Dendritic cell treated with granulocyte-macrophage colony-stimulating factor and Interleukin-4, amounts not matched to agents 40 ng/mL and 50 ng/mL, for 4 days (primary cell): ENCODE results near the gene HAUS5.

Experiments
- H3K27ac Mint-ChIP-seq: one replicate; pipeline ENCODE4 v1.8.0; 2022; ENCODE audit warnings: mild to moderate bottlenecking, mixed read lengths
- H3K27me3 Mint-ChIP-seq: one replicate; pipeline ENCODE4 v1.8.0; 2022; ENCODE audit warnings: mild to moderate bottlenecking, mixed read lengths
- H3K36me3 Mint-ChIP-seq: one replicate; pipeline ENCODE4 v1.8.0; 2022; ENCODE audit warnings: low read depth, mixed read lengths
- H3K4me1 Mint-ChIP-seq: one replicate; pipeline ENCODE4 v1.8.0; 2022; ENCODE audit warnings: low read depth, mixed read lengths
- H3K4me3 Mint-ChIP-seq: one replicate; pipeline ENCODE4 v1.8.0; 2022; ENCODE audit warnings: mild to moderate bottlenecking, moderate library complexity, mixed read lengths
- H3K9me3 Mint-ChIP-seq: one replicate; pipeline ENCODE4 v1.8.0; 2022; ENCODE audit warnings: mixed read lengths
- intact Hi-C: fragments of 100-400 bp; cut with micrococcal nuclease; formaldehyde crosslinking; loops from one replicate; pipeline ENCODE4 v1.15.0; 2022

The HAUS5 gene

DNA sequence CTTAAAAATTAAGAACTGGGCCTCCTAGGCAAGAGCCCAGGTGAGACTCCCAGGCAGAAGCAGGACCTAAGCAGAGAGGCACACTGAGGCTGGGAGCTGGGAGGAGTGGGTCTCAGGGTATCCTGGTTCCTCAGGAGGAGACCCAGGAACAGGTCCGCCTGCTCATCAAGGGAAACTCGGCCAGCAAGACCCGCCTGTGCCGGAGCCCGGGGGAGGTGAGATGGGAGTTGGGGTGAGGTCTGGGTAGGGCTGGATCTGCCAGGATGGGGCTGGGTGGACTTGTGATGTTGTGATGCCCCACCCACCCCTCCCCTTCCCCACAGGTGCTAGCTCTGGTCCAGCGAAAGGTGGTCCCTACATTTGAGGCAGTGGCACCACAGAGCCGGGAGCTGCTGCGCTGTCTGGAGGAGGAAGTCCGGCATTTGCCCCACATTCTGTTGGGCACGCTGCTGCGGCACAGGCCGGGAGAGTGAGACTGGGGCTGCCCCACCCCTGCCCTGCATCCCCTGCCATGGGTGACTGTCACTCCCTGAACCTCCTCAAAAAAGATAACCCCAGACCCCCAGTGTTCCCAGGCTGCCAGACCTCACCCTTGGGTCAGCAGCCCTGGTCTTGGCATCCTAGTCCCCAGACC lies 6.9 kb downstream of the HAUS5 start:
- H3K27me3 Mint-ChIP-seq = no peaks in the 10 kb centered on the region
- peaks cover 76% of the 10 kb centered on the region for H3K36me3 Mint-ChIP-seq
- no peaks in the 10 kb centered on the region for H3K4me1 Mint-ChIP-seq
- no peak overlapping the region for H3K27ac Mint-ChIP-seq
- intact Hi-C loops = no loop called here
- no peak overlapping the region for H3K4me3 Mint-ChIP-seq
- H3K9me3 Mint-ChIP-seq = no peaks in the 10 kb centered on the region

GRCh38 chr19:35620001-35620400 lies 7.5 kb downstream of the HAUS5 start:
- Mint-ChIP-seq H3K27ac (no peak overlapping the region), H3K9me3 (no peaks in the 10 kb centered on the region), H3K27me3 (no peaks in the 10 kb centered on the region), H3K36me3 (peaks cover 71% of the 10 kb centered on the region), H3K4me1 (no peaks in the 10 kb centered on the region), H3K4me3 (no peak overlapping the region)
- intact Hi-C loops = no loop called here

DNA sequence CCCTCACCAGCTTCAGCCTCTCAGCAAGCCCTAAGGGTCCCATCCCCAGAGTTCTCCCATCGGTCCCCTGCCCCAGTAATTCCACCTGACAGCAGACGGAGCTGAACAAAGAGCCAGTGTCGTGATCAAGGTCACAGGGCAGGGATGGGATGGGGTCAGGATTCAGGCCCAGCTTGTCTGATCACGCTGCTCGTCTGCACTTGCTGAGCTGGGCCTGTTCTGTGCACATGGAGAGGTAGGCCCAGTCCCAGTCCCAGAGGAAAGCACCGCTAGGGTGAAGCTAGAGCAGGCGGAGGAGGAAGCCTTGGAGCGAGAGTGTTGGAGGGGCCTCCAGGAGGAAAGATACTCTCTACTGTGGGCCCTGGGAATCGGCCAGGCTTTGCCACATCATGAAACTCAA lies 9.2 kb downstream of the HAUS5 start:
- no peaks in the 10 kb centered on the region for H3K9me3 Mint-ChIP-seq
- no peak overlapping the region for H3K4me3 Mint-ChIP-seq
- H3K4me1 Mint-ChIP-seq = no peaks in the 10 kb centered on the region
- no peaks in the 10 kb centered on the region for H3K27me3 Mint-ChIP-seq
- H3K36me3 Mint-ChIP-seq = peaks cover 58% of the 10 kb centered on the region
- peak overlapping the region; percentile 22 for H3K27ac Mint-ChIP-seq
- intact Hi-C loops = no loop called here

GRCh38 chr19:35622750-35623149 lies 10.2 kb downstream of the HAUS5 start:
- no peaks in the 10 kb centered on the region for H3K27me3 Mint-ChIP-seq

GRCh38 chr19:35623327-35624010 lies 10.9 kb downstream of the HAUS5 start:
- Mint-ChIP-seq H3K36me3 (peaks cover 44% of the 10 kb centered on the region), H3K9me3 (no peaks in the 10 kb centered on the region), H3K27ac (no peak overlapping the region), H3K4me3 (no peak overlapping the region), H3K27me3 (no peaks in the 10 kb centered on the region), H3K4me1 (peaks cover 5% of the 10 kb centered on the region)
- intact Hi-C loops = no loop called here

More at GRCh38 chr19:35622750-35623149, 10.2 kb downstream of the HAUS5 start:
- intact Hi-C loops = no loop called here
- H3K4me1 Mint-ChIP-seq = no peaks in the 10 kb centered on the region
- peaks cover 48% of the 10 kb centered on the region for H3K36me3 Mint-ChIP-seq
- H3K9me3 Mint-ChIP-seq = no peaks in the 10 kb centered on the region
- no peak overlapping the region for H3K4me3 Mint-ChIP-seq
- no peak overlapping the region for H3K27ac Mint-ChIP-seq

- Mint-ChIP-seq H3K4me3 (peak overlapping the region; percentile 88), H3K36me3 (peaks cover 47% of the 10 kb centered on the region), H3K9me3 (no peaks in the 10 kb centered on the region), H3K27ac (peak overlapping the region; percentile 98), H3K4me1 (peaks cover 28% of the 10 kb centered on the region), H3K27me3 (no peaks in the 10 kb centered on the region)
- intact Hi-C loops = loop anchor here (1.0 to 2.0 kb wide), 3 partner anchors 15 to 20 kb away; partner anchors contain the start of genes COX6B1 and HAUS5
Observed at GRCh38 chr19:35628264-35628564, 15.7 kb downstream of the HAUS5 start.

DNA sequence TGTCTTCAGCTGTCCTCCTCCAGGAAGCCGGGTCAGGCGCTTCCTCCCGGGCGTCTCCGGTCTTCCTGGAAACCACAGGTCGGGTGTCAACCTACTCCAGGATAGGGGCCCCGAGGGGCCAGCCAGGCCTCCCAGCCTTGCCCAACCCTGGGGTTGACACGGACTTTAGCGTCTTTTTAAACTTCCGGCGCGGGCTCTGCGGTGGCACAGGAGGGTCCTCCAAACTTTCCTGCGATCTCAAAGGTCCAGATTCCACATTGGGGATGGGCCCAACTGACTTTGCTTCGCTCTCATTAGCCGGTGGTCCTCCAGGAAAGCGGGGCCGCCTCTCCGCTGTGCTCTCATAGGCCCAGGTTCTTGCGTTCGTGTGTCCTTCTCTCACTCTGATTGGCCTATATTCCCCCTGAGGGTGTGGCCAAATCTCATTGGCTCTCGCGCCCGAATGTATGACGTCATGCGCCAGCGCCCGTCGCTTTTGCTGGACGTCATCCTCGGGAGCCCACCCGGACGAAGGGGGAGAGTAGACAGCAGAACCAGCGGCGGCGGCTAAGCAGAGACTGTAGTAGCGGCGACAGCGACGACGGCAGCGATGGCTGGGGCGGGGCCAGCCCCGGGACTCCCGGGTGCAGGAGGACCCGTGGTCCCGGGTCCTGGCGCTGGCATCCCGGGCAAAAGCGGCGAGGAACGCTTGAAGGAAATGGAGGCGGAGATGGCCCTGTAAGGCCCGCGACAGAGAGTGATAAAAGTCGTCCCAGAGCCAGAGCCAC lies 16.2 kb downstream of the HAUS5 start, which contains the start of gene RBM42:
RBM42 (plus strand) TSS at position 472 of the 767 bp plus-strand sequence; CDS start at position 590, 118 bp downstream.
- Mint-ChIP-seq H3K4me3 (peak within 1 kb of the TSS; percentile 88), H3K27me3 (no peaks in the 10 kb centered on the region), H3K4me1 (peaks cover 28% of the 10 kb centered on the region), H3K9me3 (no peaks in the 10 kb centered on the region), H3K27ac (peak within 1 kb of the TSS; percentile 98), H3K36me3 (peaks cover 52% of the 10 kb centered on the region)
- intact Hi-C loops = loop anchor here (1.0 to 2.0 kb wide), 3 partner anchors 15 to 20 kb away; partner anchors contain the start of genes COX6B1 and HAUS5

DNA sequence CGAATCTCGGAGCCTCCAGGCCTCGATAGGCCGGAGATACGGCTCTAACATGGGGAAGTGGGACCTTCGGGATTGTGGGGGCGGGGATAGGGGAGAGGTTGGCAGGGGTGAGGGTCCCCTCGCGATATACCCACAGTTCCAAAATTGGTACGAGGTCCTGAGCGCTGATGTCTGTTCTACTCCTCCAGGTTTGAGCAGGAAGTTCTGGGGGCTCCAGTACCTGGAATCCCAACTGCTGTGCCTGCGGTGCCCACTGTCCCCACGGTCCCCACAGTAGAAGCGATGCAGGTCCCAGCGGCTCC lies 16.7 kb downstream of the HAUS5 start:
- intact Hi-C loops = loop anchor here (2.0 kb wide), 1 partner anchor 16 kb away; the partner anchor contains the start of gene HAUS5
- H3K9me3 Mint-ChIP-seq = no peaks in the 10 kb centered on the region
- H3K4me3 Mint-ChIP-seq = peak overlapping the region; percentile 88
- no peaks in the 10 kb centered on the region for H3K27me3 Mint-ChIP-seq
- H3K4me1 Mint-ChIP-seq = peaks cover 28% of the 10 kb centered on the region
- H3K36me3 Mint-ChIP-seq = peaks cover 57% of the 10 kb centered on the region
- H3K27ac Mint-ChIP-seq = peak overlapping the region; percentile 98

- Mint-ChIP-seq H3K27me3 (no peaks in the 10 kb centered on the region), H3K4me1 (peaks cover 23% of the 10 kb centered on the region), H3K9me3 (no peaks in the 10 kb centered on the region), H3K4me3 (no peak overlapping the region), H3K27ac (no peak overlapping the region), H3K36me3 (peaks cover 93% of the 10 kb centered on the region)
- intact Hi-C loops = no loop called here
Observed at GRCh38 chr19:35633727-35634440, 21.3 kb downstream of the HAUS5 start.

DNA sequence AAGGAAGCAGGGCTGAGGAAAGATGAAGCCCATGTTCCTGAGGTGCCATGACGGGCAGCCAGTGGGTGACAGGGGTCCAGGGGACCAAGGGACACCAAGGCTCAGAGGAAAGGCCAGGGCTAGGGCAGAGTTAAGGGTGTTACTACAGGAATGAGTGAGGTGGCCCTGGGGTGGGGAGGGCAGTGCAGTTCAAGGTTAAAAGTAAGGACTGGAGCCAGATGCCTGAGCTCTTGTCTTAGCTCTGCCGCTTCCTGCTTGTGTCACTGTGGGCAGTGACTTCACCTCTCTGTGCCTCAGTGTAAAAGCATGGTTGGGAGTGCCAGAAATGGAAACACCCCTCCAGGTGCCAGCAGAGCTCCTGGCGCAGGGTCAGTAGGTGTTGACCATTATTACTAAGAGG lies 24.1 kb downstream of the HAUS5 start:
- peaks cover 69% of the 10 kb centered on the region for H3K36me3 Mint-ChIP-seq
- intact Hi-C loops = no loop called here
- H3K9me3 Mint-ChIP-seq = no peaks in the 10 kb centered on the region
- no peak overlapping the region for H3K4me3 Mint-ChIP-seq
- H3K27ac Mint-ChIP-seq = no peak overlapping the region
- no peaks in the 10 kb centered on the region for H3K27me3 Mint-ChIP-seq
- peaks cover 11% of the 10 kb centered on the region for H3K4me1 Mint-ChIP-seq

GRCh38 chr19:35637165-35637564 lies 24.6 kb downstream of the HAUS5 start:
- Mint-ChIP-seq H3K4me1 (peaks cover 12% of the 10 kb centered on the region), H3K9me3 (no peaks in the 10 kb centered on the region), H3K27me3 (no peaks in the 10 kb centered on the region), H3K27ac (no peak overlapping the region), H3K36me3 (peaks cover 64% of the 10 kb centered on the region), H3K4me3 (no peak overlapping the region)
- intact Hi-C loops = no loop called here

- no peaks in the 10 kb centered on the region for H3K27me3 Mint-ChIP-seq
- H3K4me3 Mint-ChIP-seq = no peak overlapping the region
- H3K4me1 Mint-ChIP-seq = peaks cover 20% of the 10 kb centered on the region
- H3K9me3 Mint-ChIP-seq = no peaks in the 10 kb centered on the region
- H3K27ac Mint-ChIP-seq = no peak overlapping the region
- intact Hi-C loops = no loop called here
- peaks cover 42% of the 10 kb centered on the region for H3K36me3 Mint-ChIP-seq
Observed at GRCh38 chr19:35639321-35639639, 26.7 kb downstream of the HAUS5 start.

DNA sequence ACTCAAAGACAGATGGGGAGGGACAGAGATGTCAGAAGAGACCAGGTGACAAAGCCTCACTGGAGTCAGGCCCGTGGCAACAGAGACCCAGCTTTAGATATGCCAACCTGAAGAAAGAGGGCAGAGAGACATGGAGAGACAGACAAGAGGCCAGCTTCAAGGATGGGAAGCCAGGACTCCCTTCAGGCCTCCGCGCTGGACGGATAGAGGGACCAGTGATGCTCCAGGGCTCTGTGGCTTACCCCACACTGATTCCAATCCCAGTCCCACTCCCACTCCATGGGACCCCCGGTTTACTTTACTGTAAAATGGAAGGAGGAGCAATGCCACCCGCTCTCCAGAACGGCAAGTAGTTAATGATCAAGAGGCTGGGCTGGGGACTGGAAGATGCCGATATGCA lies 27.3 kb downstream of the HAUS5 start:
- intact Hi-C loops = loop anchor here (10.0 kb wide), 1 partner anchor 105 kb away; the partner anchor contains the start of genes IGFLR1, LIN37, PSENEN and U2AF1L4
- no peak overlapping the region for H3K27ac Mint-ChIP-seq
- H3K4me3 Mint-ChIP-seq = no peak overlapping the region
- H3K27me3 Mint-ChIP-seq = no peaks in the 10 kb centered on the region
- H3K4me1 Mint-ChIP-seq = peaks cover 26% of the 10 kb centered on the region
- peaks cover 37% of the 10 kb centered on the region for H3K36me3 Mint-ChIP-seq
- H3K9me3 Mint-ChIP-seq = no peaks in the 10 kb centered on the region
